GM21390 (cell line): ENCODE measurements around the gene PRUNE1.

Source experiments
- ATAC-seq: cut with Tn5 transposase; IDR thresholded peaks from one replicate; pipeline ENCODE4 v1.9.1; 2021; ENCODE audit not compliant: unreplicated experiment

Gene PRUNE1

GRCh38 chr1:151008244-151009205 lies at the start of gene PRUNE1:
TSS of gene PRUNE1 (plus strand) at chr1:151008449. CDS start at chr1:151008633, 184 bp downstream.
- ATAC-seq: peak; percentile 76

GRCh38 chr1:150960646-150961045 lies 47.6 kb upstream of the PRUNE1 start:
- ATAC-seq: no peak

GRCh38 chr1:150961756-150962155 lies 46.5 kb upstream of the PRUNE1 start:
- ATAC-seq: no peak

GRCh38 chr1:150963321-150964163 lies 44.7 kb upstream of the PRUNE1 start:
- ATAC-seq: no peak

- ATAC-seq: no peak
Measured at GRCh38 chr1:150964164-150964489, 44.1 kb upstream of the PRUNE1 start.

- ATAC-seq: no peak
Measured at GRCh38 chr1:150965605-150966004, 42.6 kb upstream of the PRUNE1 start.

- ATAC-seq: no peak
Measured at GRCh38 chr1:150966011-150966410, 42.2 kb upstream of the PRUNE1 start.

- no peak for ATAC-seq
Measured at GRCh38 chr1:150967936-150968335, 40.3 kb upstream of the PRUNE1 start.

GRCh38 chr1:150968491-150968890 lies 39.8 kb upstream of the PRUNE1 start:
- no peak for ATAC-seq

- ATAC-seq: no peak
Measured at GRCh38 chr1:150969626-150970025, 38.6 kb upstream of the PRUNE1 start.

GRCh38 chr1:150970808-150971582 lies 37.3 kb upstream of the PRUNE1 start:
- ATAC-seq: no peak

GRCh38 chr1:150971583-150972416 lies 36.4 kb upstream of the PRUNE1 start:
- ATAC-seq: no peak

GRCh38 chr1:150972417-150972940 lies 35.8 kb upstream of the PRUNE1 start:
- no peak for ATAC-seq

GRCh38 chr1:150973258-150973835 lies 34.9 kb upstream of the PRUNE1 start:
- ATAC-seq: no peak

GRCh38 chr1:150973836-150974579 lies 34.2 kb upstream of the PRUNE1 start:
- peak; percentile 46 for ATAC-seq

GRCh38 chr1:150974580-150975478 lies 33.4 kb upstream of the PRUNE1 start, which contains the start of gene CERS2:
TSS of gene CERS2 (minus strand) at chr1:150974835. CDS start at chr1:150969090, 5,745 bp downstream.
- ATAC-seq: peak; percentile 56

- ATAC-seq: no peak
Measured at GRCh38 chr1:150976401-150976821, 31.8 kb upstream of the PRUNE1 start.
